HUES6 (cell line): Measurements from ENCODE around the gene TUBA4A.

ENCODE experiments used
- H3K27ac ChIP-seq: 2 replicates; pipeline ENCODE4 v1.7.0; 2013; ENCODE audit warnings: low read depth, mild to moderate bottlenecking, low read length, inconsistent platforms
- H3K27me3 ChIP-seq: 2 replicates; pipeline ENCODE4 v1.6.1; 2013; ENCODE audit warnings: low read length; ENCODE audit not compliant: control insufficient read depth, insufficient read depth
- H3K36me3 ChIP-seq: 2 replicates; pipeline ENCODE4 v1.6.1; 2013; ENCODE audit warnings: low read length; ENCODE audit not compliant: control insufficient read depth, insufficient read depth
- H3K4me1 ChIP-seq: 2 replicates; pipeline ENCODE4 v1.6.1; 2013; ENCODE audit warnings: low read length; ENCODE audit not compliant: control insufficient read depth, insufficient read depth
- H3K4me3 ChIP-seq: 2 replicates; pipeline ENCODE4 v1.5.1; 2013; ENCODE audit warnings: low read depth, low read length
- H3K9ac ChIP-seq: one replicate; pipeline ENCODE4 v1.6.1; 2013; ENCODE audit warnings: mild to moderate bottlenecking, low read length
- H3K9me3 ChIP-seq: 2 replicates; pipeline ENCODE4 v1.6.1; 2013; ENCODE audit warnings: low read depth, low read length; ENCODE audit not compliant: control insufficient read depth, insufficient read depth

Gene TUBA4A

GRCh38 chr2:219285894-219286425 lies 32.2 kb upstream of the TUBA4A start:
- H3K27ac ChIP-seq = no peak overlapping the region
- H3K9ac ChIP-seq = no peak overlapping the region
- 0 out of 2 replicates have a peak overlapping the region, but pooled peaks have one; percentile 21 for H3K4me3 ChIP-seq
- peaks cover 24% of the 10 kb centered on the region for H3K36me3 ChIP-seq
- H3K27me3 ChIP-seq = no peaks in the 10 kb centered on the region
- H3K4me1 ChIP-seq = peaks cover 11% of the 10 kb centered on the region
- H3K9me3 ChIP-seq = no peaks in the 10 kb centered on the region

- Histone ChIP-seq H3K9ac (no peak overlapping the region), H3K4me1 (peaks cover 13% of the 10 kb centered on the region), H3K36me3 (peaks cover 24% of the 10 kb centered on the region), H3K27ac (no peak overlapping the region), H3K4me3 (no peak overlapping the region), H3K9me3 (no peaks in the 10 kb centered on the region), H3K27me3 (no peaks in the 10 kb centered on the region)
Measured at GRCh38 chr2:219285373-219285735, 31.6 kb upstream of the TUBA4A start.

GRCh38 chr2:219284501-219285372 lies 31.0 kb upstream of the TUBA4A start:
- peaks cover 24% of the 10 kb centered on the region for H3K36me3 ChIP-seq
- H3K9me3 ChIP-seq = no peaks in the 10 kb centered on the region
- H3K9ac ChIP-seq = no peak overlapping the region
- H3K27me3 ChIP-seq = no peaks in the 10 kb centered on the region
- no peak overlapping the region for H3K4me3 ChIP-seq
- H3K27ac ChIP-seq = no peak overlapping the region
- H3K4me1 ChIP-seq = peaks cover 19% of the 10 kb centered on the region

- Histone ChIP-seq H3K4me3 (no peak overlapping the region), H3K36me3 (peaks cover 24% of the 10 kb centered on the region), H3K27ac (no peak overlapping the region)
Measured at GRCh38 chr2:219282943-219283581, 29.3 kb upstream of the TUBA4A start.

GRCh38 chr2:219282375-219282774 lies 28.7 kb upstream of the TUBA4A start:
- peaks cover 24% of the 10 kb centered on the region for H3K36me3 ChIP-seq
- no peaks in the 10 kb centered on the region for H3K9me3 ChIP-seq
- H3K4me3 ChIP-seq = no peak overlapping the region
- H3K9ac ChIP-seq = no peak overlapping the region
- H3K27me3 ChIP-seq = no peaks in the 10 kb centered on the region
- H3K4me1 ChIP-seq = peaks cover 32% of the 10 kb centered on the region
- H3K27ac ChIP-seq = no peak overlapping the region

More at GRCh38 chr2:219282943-219283581, 29.3 kb upstream of the TUBA4A start:
- Histone ChIP-seq H3K9ac (no peak overlapping the region), H3K4me1 (peaks cover 27% of the 10 kb centered on the region), H3K9me3 (no peaks in the 10 kb centered on the region), H3K27me3 (no peaks in the 10 kb centered on the region)

- Histone ChIP-seq H3K9me3 (no peaks in the 10 kb centered on the region), H3K27me3 (no peaks in the 10 kb centered on the region), H3K9ac (no peak overlapping the region), H3K4me1 (peaks cover 31% of the 10 kb centered on the region), H3K27ac (no peak overlapping the region), H3K36me3 (peaks cover 24% of the 10 kb centered on the region), H3K4me3 (no peak overlapping the region)
Measured at GRCh38 chr2:219281588-219281987, 27.9 kb upstream of the TUBA4A start.

- Histone ChIP-seq H3K9ac (no peak overlapping the region), H3K4me1 (peaks cover 25% of the 10 kb centered on the region), H3K9me3 (no peaks in the 10 kb centered on the region), H3K36me3 (peaks cover 24% of the 10 kb centered on the region), H3K27me3 (no peaks in the 10 kb centered on the region), H3K4me3 (no peak overlapping the region), H3K27ac (no peak overlapping the region)
Measured at GRCh38 chr2:219280651-219281050, 26.9 kb upstream of the TUBA4A start.

GRCh38 chr2:219279916-219280516 lies 26.3 kb upstream of the TUBA4A start:
- Histone ChIP-seq H3K27me3 (no peaks in the 10 kb centered on the region), H3K9ac (peak overlapping the region; percentile 82), H3K4me1 (peaks cover 24% of the 10 kb centered on the region), H3K4me3 (peak overlapping the region; percentile 71), H3K27ac (peak overlapping the region; percentile 83; the same call in 1 of the 2 replicates), H3K9me3 (no peaks in the 10 kb centered on the region), H3K36me3 (peaks cover 24% of the 10 kb centered on the region)

- Histone ChIP-seq H3K27ac (peak within 1 kb of the TSS; percentile 83; the same call in 1 of the 2 replicates), H3K4me1 (peaks cover 30% of the 10 kb centered on the region), H3K36me3 (peaks cover 17% of the 10 kb centered on the region), H3K4me3 (peak within 1 kb of the TSS; percentile 71), H3K9me3 (no peaks in the 10 kb centered on the region), H3K9ac (peak within 1 kb of the TSS; percentile 82), H3K27me3 (no peaks in the 10 kb centered on the region)
Measured at GRCh38 chr2:219279151-219279915, 25.6 kb upstream of the TUBA4A start, which contains the start of gene DNAJB2. Gene DNAJB2 (plus strand): TSS chr2:219279366. CDS start chr2:219279834, 468 bp downstream.

- H3K4me1 ChIP-seq = peaks cover 36% of the 10 kb centered on the region
- peak overlapping the region; percentile 83; the same call in 1 of the 2 replicates for H3K27ac ChIP-seq
- H3K4me3 ChIP-seq = peak overlapping the region; percentile 71
- peaks cover 16% of the 10 kb centered on the region; the same call in 1 of the 2 replicates for H3K36me3 ChIP-seq
- peak overlapping the region; percentile 54 for H3K9ac ChIP-seq
- no peaks in the 10 kb centered on the region for H3K9me3 ChIP-seq
- no peaks in the 10 kb centered on the region for H3K27me3 ChIP-seq
Measured at GRCh38 chr2:219278655-219279150, 25.0 kb upstream of the TUBA4A start.
